Activated T-cell treated with anti-CD3 and anti-CD28 coated beads, Interleukin-2, amount 50 U/mL, for 4 hours (primary cell): ENCODE measurements around the gene TARS3. TPM values are rescaled to one million over a fixed set of nuclear protein-coding genes. Genes with fewer than 3 reads are reported as not detected.

ENCODE experiments used
- ATAC-seq, 2 donors: fragments of 200-7000 bp; cut with Tn5 transposase; one replicate each; pipeline ENCODE4 v1.10.0; 2021
- DNase-seq: peaks from one replicate; pipeline ENCODE4 v3.0.0-alpha.2; 2020
- H3K27me3 Mint-ChIP-seq: one replicate; pipeline ENCODE4 v1.8.0; 2021; ENCODE audit warnings: low read depth, mixed read lengths
- H3K36me3 Mint-ChIP-seq: one replicate; pipeline ENCODE4 v1.8.0; 2022; ENCODE audit warnings: mixed read lengths; ENCODE audit not compliant: insufficient read depth
- H3K4me1 Mint-ChIP-seq: one replicate; pipeline ENCODE4 v1.8.0; 2021; ENCODE audit warnings: low read depth, mixed read lengths
- H3K4me3 Mint-ChIP-seq: one replicate; pipeline ENCODE4 v1.8.0; 2021; ENCODE audit warnings: mild to moderate bottlenecking, moderate library complexity, mixed read lengths
- H3K9me3 Mint-ChIP-seq: one replicate; pipeline ENCODE4 v1.8.0; 2021; ENCODE audit warnings: mixed read lengths
- total RNA-seq, 3 donors: library from RNA; stranded (reverse); gene quantifications; one replicate each; pipeline ENCODE4 v1.2.1, GENCODE V29; 2021

The TARS3 gene
- total RNA-seq, 3 donors from 2014 or later = 6.1 to 6.7 (median 6.1) TPM

DNA sequence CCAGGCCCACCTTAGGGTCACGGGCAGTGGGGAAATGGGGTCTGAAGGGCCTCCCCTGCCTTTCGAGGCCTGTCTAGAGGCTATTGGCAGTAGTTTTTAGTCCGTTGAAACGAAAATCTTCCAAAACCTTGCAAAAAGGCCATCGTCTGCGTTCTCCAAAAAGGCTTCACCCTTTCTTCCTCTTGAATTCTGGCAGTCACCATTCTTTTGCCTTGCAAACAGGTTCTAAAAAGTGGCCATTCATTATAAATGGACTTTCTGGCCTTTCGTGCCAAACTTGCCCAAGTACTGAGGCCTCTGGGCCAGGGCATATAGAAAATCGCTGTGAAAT lies 367 bp upstream of the TARS3 start:
- ATAC-seq (no peak), DNase-seq (no peak)
- peak overlapping the region; percentile 21 for H3K4me3 Mint-ChIP-seq
- H3K9me3 Mint-ChIP-seq = no peaks in the 10 kb centered on the region
- peaks cover 15% of the 10 kb centered on the region for H3K36me3 Mint-ChIP-seq
- H3K27me3 Mint-ChIP-seq = no peaks in the 10 kb centered on the region
- peaks cover 11% of the 10 kb centered on the region for H3K4me1 Mint-ChIP-seq

- H3K9me3 Mint-ChIP-seq = no peaks in the 10 kb centered on the region
Measured at GRCh38 chr15:101723171-101723873, 951 bp downstream of the TARS3 start.

GRCh38 chr15:101718896-101719295 lies 5.4 kb downstream of the TARS3 start:
- H3K36me3 Mint-ChIP-seq = peaks cover 41% of the 10 kb centered on the region
- H3K4me3 Mint-ChIP-seq = no peak overlapping the region
- H3K4me1 Mint-ChIP-seq = peaks cover 13% of the 10 kb centered on the region
- ATAC-seq (no peak), DNase-seq (no peak)
- H3K27me3 Mint-ChIP-seq = no peaks in the 10 kb centered on the region
- no peaks in the 10 kb centered on the region for H3K9me3 Mint-ChIP-seq

More at GRCh38 chr15:101723171-101723873, 951 bp downstream of the TARS3 start:
- H3K4me3 Mint-ChIP-seq = peak overlapping the region; percentile 81
- peaks cover 27% of the 10 kb centered on the region for H3K36me3 Mint-ChIP-seq
- H3K27me3 Mint-ChIP-seq = no peaks in the 10 kb centered on the region
- peaks cover 13% of the 10 kb centered on the region for H3K4me1 Mint-ChIP-seq
- ATAC-seq = peak in 1 of 2 donors; percentile 9
- peak; percentile 19 for DNase-seq

GRCh38 chr15:101712078-101712477 lies 12.2 kb downstream of the TARS3 start:
- no peak for ATAC-seq
- Mint-ChIP-seq H3K27me3 (no peaks in the 10 kb centered on the region), H3K4me1 (no peaks in the 10 kb centered on the region), H3K36me3 (peaks cover 44% of the 10 kb centered on the region), H3K4me3 (no peak overlapping the region), H3K9me3 (no peaks in the 10 kb centered on the region)
- DNase-seq = no peak

DNA sequence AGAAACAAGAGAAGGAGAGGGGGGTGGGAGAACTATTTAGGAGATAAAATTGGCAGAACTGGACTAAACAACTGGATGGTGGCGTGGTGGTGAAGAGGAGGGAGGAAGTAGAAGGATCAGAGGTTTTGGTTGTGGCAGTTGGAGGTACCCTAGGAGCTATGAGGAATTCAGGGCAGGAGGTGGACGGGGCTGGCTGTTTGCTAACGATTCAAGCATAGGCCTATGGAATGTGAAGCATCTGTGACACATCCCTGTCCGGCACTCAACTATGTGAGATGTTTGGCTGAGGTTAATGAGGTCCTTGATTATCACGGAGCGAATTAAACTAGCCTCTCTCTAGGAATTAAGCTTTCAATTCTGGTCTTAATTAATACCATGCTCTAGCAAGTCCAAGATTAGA lies 13.5 kb downstream of the TARS3 start:
- no peaks in the 10 kb centered on the region for H3K27me3 Mint-ChIP-seq
- no peak for ATAC-seq
- H3K36me3 Mint-ChIP-seq = peaks cover 42% of the 10 kb centered on the region
- no peaks in the 10 kb centered on the region for H3K4me1 Mint-ChIP-seq
- no peak for DNase-seq
- H3K9me3 Mint-ChIP-seq = no peaks in the 10 kb centered on the region
- H3K4me3 Mint-ChIP-seq = no peak overlapping the region

GRCh38 chr15:101709466-101709865 lies 14.8 kb downstream of the TARS3 start:
- H3K4me3 Mint-ChIP-seq = no peak overlapping the region
- ATAC-seq = no peak

DNA sequence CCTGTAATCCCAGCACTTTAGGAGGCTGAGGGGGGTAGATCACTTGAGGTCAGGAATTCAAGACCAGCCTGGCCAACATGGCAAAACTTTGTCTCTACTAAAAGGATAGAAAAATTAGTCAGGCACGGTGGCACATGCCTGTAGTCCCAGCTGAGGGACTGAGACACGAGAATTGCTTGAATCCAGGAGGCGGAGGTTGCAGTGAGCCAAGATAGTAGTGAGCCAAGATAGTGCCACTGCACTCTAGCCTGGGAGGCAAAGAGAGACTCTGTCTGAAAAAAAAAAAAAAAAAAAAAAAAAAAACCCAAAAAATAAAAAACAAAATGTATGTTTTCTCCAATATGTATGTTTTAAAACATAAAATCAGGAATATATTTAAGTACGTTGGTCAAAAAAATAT lies 16.3 kb downstream of the TARS3 start:
- Mint-ChIP-seq H3K27me3 (no peaks in the 10 kb centered on the region), H3K4me3 (no peak overlapping the region), H3K36me3 (peaks cover 49% of the 10 kb centered on the region), H3K9me3 (no peaks in the 10 kb centered on the region), H3K4me1 (no peaks in the 10 kb centered on the region)
- no peak for ATAC-seq
- no peak for DNase-seq

More at GRCh38 chr15:101709466-101709865, 14.8 kb downstream of the TARS3 start:
- peaks cover 52% of the 10 kb centered on the region for H3K36me3 Mint-ChIP-seq
- no peaks in the 10 kb centered on the region for H3K9me3 Mint-ChIP-seq
- DNase-seq = no peak
- H3K4me1 Mint-ChIP-seq = no peaks in the 10 kb centered on the region
- no peaks in the 10 kb centered on the region for H3K27me3 Mint-ChIP-seq

DNA sequence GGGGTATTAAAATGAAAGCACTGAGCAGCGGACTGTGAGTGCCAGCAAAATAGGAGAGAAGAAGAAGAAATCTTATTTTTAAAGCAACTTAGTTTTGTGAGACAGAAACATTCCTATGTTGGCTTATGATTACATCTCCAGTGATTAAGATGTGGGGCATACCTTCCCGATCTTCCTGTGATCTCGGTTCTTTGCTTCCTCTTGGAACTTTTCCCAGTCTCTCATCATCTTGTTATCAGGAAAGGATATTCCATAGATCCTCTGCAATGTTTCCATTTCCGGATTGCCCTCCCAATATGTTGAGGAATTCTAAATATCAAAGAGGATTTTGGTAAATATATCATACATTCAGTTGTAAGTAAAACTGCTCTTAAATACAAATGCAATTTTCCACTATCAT lies 22.2 kb downstream of the TARS3 start:
- ATAC-seq (no peak), DNase-seq (no peak)
- H3K4me1 Mint-ChIP-seq = peaks cover 17% of the 10 kb centered on the region
- no peaks in the 10 kb centered on the region for H3K9me3 Mint-ChIP-seq
- no peak overlapping the region for H3K4me3 Mint-ChIP-seq
- H3K36me3 Mint-ChIP-seq = peaks cover 57% of the 10 kb centered on the region
- no peaks in the 10 kb centered on the region for H3K27me3 Mint-ChIP-seq

DNA sequence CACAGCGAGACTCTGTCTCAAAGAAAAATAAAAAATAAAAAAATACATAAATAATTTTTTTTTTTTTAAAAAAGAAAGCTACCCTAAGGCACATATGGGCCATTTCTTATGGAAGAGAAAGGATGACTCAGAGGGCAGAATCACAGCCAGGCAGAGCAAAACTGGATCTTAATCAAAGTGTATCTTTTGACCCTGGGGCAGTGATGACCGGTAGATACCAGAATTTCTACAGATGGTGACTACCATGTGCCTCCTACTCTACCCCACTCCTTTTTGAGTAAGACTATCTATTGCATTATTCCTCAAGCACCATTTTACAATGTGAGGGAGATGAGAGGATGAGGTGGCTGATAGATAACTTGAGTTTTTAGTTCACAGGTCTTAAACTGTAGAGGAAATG lies 26.0 kb downstream of the TARS3 start:
- no peak for ATAC-seq
- Mint-ChIP-seq H3K9me3 (no peaks in the 10 kb centered on the region), H3K4me3 (no peak overlapping the region), H3K36me3 (peaks cover 59% of the 10 kb centered on the region), H3K27me3 (no peaks in the 10 kb centered on the region), H3K4me1 (peaks cover 40% of the 10 kb centered on the region)
- DNase-seq = no peak

DNA sequence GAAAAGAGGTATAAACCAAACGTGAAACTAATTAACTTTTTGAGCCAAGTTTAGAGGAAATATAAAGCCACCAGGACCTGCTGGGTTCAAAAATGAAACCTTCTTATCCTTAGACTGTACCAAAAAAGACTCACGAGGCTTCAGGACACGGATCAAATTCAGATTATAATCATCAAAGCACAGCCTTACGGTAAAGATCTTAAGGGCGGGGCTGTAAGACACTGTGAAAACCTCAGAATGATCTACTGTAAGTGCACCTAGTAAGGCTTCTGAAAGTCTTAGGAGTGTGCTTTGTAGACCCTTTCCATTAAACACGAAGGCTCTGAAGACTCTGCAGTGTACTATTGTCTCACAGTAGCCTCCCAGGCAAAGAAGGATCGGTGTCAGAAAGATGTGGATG lies 26.8 kb downstream of the TARS3 start:
- Mint-ChIP-seq H3K4me1 (peaks cover 48% of the 10 kb centered on the region), H3K9me3 (no peaks in the 10 kb centered on the region), H3K27me3 (no peaks in the 10 kb centered on the region), H3K36me3 (peaks cover 58% of the 10 kb centered on the region), H3K4me3 (no peak overlapping the region)
- ATAC-seq = peak; percentile 41 to 43
- no peak for DNase-seq

DNA sequence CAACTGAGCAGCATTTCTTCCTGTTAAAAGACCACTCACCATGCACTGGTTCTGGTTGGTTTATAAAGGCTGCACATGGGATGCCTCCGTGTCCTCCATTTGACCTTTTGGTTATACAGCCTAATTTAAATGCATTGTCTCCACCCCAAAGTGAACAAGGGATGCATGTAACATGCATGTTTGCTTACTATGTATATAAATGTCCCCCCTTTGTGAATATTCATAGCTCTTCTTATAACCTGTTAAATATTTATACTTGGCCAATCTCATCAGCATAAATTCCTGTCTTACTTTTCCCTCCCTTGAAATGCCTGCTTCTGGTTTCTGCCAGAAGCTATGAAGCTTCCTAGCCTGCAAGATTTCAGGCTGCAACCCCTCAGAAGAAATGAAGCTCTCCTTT lies 27.4 kb downstream of the TARS3 start:
- no peak for ATAC-seq
- H3K4me3 Mint-ChIP-seq = no peak overlapping the region
- no peak for DNase-seq
- no peaks in the 10 kb centered on the region for H3K27me3 Mint-ChIP-seq
- peaks cover 48% of the 10 kb centered on the region for H3K4me1 Mint-ChIP-seq
- H3K36me3 Mint-ChIP-seq = peaks cover 54% of the 10 kb centered on the region
- H3K9me3 Mint-ChIP-seq = no peaks in the 10 kb centered on the region

GRCh38 chr15:101694261-101694660 lies 30.0 kb downstream of the TARS3 start:
- Mint-ChIP-seq H3K9me3 (no peaks in the 10 kb centered on the region), H3K4me1 (peaks cover 44% of the 10 kb centered on the region), H3K36me3 (peaks cover 43% of the 10 kb centered on the region), H3K27me3 (no peaks in the 10 kb centered on the region), H3K4me3 (no peak overlapping the region)
- no peak for DNase-seq
- ATAC-seq = no peak

DNA sequence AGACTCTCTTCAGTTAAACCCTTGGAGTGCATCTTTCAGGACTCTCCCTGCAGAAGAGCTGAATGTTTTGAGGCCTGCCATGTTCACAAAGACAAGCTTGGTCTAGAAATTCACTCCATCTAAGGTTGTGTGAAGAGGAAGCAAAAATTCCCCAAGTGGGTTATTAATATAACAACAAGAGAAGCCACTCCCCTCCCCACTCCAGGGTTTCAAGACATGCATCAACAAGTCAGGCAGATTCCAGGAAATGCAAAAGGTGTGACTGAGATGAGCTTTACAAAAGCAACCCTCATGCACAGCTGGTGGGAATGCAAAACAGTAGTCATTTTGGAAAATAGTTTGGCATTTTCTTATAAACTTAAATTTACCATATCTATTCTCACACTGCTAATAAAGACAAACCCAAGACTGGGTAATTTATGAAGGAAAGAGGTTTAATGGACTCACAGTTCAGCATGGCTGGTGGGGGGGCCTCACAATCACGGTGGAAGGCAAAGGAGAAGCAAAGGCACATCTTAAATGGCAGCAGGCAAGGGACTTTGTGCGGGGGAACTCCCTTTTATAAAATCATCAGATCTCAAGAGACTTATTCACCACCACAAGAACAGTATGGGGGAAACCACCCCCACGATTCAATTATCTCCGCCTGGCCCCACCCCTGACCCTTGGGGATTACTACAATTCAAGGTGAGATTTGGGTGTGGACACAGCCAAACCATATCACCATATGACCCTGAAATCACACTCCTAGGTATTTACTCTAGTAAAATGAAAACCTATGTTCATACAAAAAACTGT lies 31.3 kb downstream of the TARS3 start:
- no peaks in the 10 kb centered on the region for H3K9me3 Mint-ChIP-seq
- H3K4me1 Mint-ChIP-seq = peaks cover 40% of the 10 kb centered on the region
- H3K27me3 Mint-ChIP-seq = no peaks in the 10 kb centered on the region
- H3K4me3 Mint-ChIP-seq = no peak overlapping the region
- DNase-seq (no peak), ATAC-seq (no peak)
- peaks cover 39% of the 10 kb centered on the region for H3K36me3 Mint-ChIP-seq

- no peak overlapping the region for H3K4me3 Mint-ChIP-seq
- H3K27me3 Mint-ChIP-seq = no peaks in the 10 kb centered on the region
- H3K4me1 Mint-ChIP-seq = peaks cover 17% of the 10 kb centered on the region
- DNase-seq (no peak), ATAC-seq (peak in 1 of 2 donors; percentile 34)
- no peaks in the 10 kb centered on the region for H3K9me3 Mint-ChIP-seq
- H3K36me3 Mint-ChIP-seq = peaks cover 35% of the 10 kb centered on the region
Measured at GRCh38 chr15:101689901-101690300, 34.4 kb downstream of the TARS3 start.

DNA sequence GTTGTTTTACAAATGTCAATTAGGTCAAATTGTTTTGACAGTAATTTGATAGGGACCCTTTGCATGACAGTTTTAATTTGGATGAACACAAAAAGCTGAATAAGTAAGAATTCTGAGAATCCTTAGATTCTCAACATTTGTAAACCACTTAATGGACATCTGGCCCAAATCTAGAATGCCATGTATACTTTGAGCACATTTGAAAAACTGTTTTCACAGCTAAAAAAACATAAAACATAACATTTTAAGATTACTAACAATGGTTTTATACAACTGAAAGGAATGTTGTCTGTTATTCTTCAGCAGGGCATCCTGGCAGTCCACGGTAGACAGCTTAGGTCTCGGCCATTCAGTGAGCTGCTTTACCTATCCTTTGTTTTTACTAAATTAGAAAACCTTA lies 37.6 kb downstream of the TARS3 start:
- Mint-ChIP-seq H3K4me1 (no peaks in the 10 kb centered on the region), H3K4me3 (no peak overlapping the region), H3K36me3 (peaks cover 35% of the 10 kb centered on the region), H3K27me3 (no peaks in the 10 kb centered on the region), H3K9me3 (no peaks in the 10 kb centered on the region)
- ATAC-seq = no peak
- DNase-seq = no peak
